HG03571 (cell line): ENCODE data around the gene RNF225.
A peak's percentile ranks its signal among the peaks of the same experiment; 100 is the strongest.
"Not testable (repeated sequence)": the region's sequence is repeated elsewhere in the genome, so short reads cannot be mapped to it uniquely, and the experiment has no call there.

Experiments
- ATAC-seq: cut with Tn5 transposase; IDR thresholded peaks from one replicate; pipeline ENCODE4 v1.9.1; 2021; ENCODE audit not compliant: unreplicated experiment

The RNF225 gene

GRCh38 chr19:58386576-58387337, 8.7 kb upstream of the RNF225 start, which contains the start of gene RPS5:
RPS5 (plus strand) TSS chr19:58387269; CDS start chr19:58388138, 869 bp downstream.
- ATAC-seq, result peak; percentile 82

GRCh38 chr19:58387338-58388174, 7.9 kb upstream of the RNF225 start:
- no peak for ATAC-seq

DNA sequence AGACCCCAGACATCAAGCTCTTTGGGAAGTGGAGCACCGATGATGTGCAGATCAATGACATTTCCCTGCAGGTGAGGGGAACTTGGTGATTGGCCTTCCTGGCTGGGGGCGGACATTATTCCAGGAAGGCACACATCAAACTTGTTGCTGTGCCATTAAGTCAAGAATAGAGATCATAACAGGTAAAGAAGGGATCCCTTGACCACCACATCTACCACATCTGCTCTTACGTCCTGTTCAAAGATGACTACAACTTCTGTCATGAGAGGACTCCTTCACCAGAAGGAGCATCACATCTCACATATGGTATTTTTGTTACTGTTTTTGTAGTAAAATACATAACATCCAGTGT, 7.3 kb upstream of the RNF225 start:
- no peak for ATAC-seq

DNA sequence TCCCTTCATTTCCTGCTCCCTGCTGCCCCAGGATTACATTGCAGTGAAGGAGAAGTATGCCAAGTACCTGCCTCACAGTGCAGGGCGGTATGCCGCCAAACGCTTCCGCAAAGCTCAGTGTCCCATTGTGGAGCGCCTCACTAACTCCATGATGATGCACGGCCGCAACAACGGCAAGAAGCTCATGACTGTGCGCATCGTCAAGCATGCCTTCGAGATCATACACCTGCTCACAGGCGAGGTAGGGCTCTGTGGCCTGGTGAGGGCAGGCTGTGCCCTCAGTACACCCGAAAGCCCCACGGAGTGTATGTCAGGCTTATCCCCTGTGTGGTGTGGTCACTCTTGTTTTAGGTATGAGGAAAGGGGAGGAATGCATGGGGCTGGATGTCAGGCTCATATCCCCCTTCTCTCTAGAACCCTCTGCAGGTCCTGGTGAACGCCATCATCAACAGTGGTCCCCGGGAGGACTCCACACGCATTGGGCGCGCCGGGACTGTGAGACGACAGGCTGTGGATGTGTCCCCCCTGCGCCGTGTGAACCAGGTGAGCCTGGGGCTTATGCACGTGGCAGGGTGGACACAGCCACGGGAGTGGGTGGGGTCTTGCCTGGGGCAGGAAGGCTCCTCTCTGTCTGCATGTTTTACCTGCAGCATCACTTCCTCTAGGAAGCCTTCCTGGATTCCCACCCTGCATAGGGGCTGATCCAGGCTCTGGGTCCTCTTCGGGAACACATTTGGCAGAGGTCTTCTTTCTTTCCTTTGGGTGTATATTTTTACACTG, 2.3 kb upstream of the RNF225 start:
- ATAC-seq, result no peak

DNA sequence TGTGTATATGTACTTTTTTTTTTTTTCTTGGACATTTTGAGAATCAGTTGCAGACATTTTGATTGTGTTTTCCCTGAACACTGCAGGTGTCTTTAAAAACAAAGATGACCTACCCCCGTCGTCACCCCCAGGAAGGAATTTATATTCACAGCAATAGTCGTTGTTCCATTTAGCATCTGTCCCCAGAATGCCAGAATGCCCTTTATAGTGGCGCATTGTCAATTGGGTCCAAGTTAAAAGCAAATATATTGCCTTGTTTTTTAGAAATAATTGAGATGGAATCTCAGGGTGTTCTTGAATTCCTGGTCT, 1.8 kb upstream of the RNF225 start:
- no peak for ATAC-seq

- ATAC-seq, result no peak
Observed at GRCh38 chr19:58394821-58395219, 636 bp upstream of the RNF225 start.

- no peak for ATAC-seq
Observed at GRCh38 chr19:58395979-58396627, 647 bp downstream of the RNF225 start.

- ATAC-seq, result no peak
Observed at GRCh38 chr19:58396691-58397532, 1.5 kb downstream of the RNF225 start.

GRCh38 chr19:58397533-58398037, 2.1 kb downstream of the RNF225 start:
- ATAC-seq, result no peak

DNA sequence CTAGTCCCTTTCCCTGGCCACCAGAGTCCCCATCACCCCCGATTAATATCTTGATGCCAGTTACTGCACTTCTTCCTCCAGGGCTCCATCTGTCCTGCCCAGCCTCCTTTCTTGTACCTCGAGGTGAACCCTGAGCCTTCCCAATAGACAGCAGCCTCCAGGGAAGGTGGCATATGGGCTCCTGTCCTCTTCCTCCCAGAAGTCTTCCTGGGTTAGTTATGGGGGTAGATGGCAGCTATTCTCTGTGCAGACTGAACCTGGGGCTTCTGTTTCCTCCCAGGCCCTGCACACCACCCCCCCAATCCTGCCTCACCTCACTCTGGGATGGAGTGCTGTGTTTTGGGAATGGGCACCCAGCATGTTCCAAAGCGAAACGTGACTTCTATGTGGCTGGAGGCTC, 2.6 kb downstream of the RNF225 start:
- ATAC-seq, result no peak

GRCh38 chr19:58398545-58398944, 3.1 kb downstream of the RNF225 start:
- ATAC-seq, result no peak

DNA sequence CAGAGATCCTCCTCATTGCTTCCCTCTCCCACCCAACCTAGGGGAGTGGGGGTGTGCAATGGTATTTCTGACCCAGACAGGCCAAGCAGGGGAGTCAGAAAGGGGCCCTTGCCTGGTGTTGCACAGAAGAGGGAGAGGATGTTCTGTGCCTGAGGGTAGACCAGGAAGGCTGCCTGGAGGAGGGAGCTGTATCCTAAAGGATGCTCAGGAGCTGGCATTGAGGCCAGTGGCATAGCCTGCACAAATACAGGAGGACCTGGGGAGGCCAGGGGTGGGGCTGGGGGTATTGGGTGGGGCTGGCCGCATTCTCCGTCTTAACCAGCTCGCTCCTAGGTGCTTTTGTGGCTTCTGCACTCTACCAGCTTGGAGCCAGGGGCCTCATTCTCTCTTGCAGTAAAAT, 4.4 kb downstream of the RNF225 start:
- no peak for ATAC-seq

- no peak for ATAC-seq
Observed at GRCh38 chr19:58400316-58400915, 5.0 kb downstream of the RNF225 start.

- ATAC-seq, result peak; percentile 95
Observed at GRCh38 chr19:58400916-58401839, 5.7 kb downstream of the RNF225 start.

DNA sequence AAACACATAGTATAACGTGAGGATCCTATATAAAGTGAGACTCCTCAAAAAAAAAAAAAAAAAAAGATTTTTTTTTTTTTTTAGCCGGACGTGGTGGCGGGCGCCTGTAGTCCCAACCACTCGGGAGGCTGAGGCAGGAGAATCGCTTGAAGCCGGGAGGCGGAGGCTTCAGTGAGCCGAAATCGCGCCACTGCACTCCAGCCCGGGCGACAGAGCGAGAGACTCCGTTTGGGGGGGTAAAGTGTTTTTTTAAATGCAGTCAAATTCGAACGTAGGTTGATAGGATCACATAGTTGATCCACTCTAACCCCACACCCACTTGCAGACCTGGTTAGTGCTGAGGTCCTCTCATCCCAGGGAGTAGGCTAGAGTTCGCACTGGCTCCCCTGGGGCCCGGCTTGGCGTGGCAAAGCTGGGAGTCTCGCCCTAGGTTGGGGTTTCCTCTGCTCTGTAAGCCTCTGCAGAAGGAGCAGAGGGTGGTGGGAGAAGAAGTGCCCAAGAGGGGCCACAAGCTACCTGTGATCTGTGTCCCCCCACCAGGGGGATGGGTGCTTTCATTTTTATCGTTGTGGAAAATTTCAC, 6.5 kb downstream of the RNF225 start:
- ATAC-seq, result no peak

DNA sequence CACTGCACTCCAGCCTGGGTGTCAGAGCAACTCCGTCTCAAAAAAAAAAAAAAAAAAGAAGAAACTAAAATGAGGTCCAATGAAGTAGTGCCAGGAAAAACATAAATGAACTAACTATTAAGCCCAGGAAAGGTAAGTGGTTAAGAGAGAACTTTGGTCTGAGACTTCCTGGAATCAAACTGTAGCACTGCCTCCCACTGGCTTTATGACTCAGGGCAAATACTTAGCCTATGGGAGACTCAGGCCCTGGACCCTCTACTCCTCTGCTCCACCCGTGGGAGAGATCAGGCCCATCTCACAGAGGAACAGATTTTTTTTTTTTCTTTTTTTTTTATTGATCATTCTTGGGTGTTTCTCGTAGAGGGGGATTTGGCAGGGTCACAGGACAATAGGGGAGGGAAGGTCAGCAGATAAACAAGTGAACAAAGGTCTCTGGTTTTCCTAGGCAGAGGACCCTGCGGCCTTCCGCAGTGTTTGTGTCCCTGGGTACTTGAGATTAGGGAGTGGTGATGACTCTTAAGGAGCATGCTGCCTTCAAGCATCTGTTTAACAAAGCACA, 8.5 kb downstream of the RNF225 start:
- ATAC-seq, result not testable (repeated sequence)

- ATAC-seq, result no peak
Observed at GRCh38 chr19:58406818-58407657, 11.6 kb downstream of the RNF225 start.
